Adrenal gland (tissue), 12 donors: ENCODE measurements around the gene OLFM1. TPM values are rescaled to one million over a fixed set of nuclear protein-coding genes. Genes with fewer than 3 reads are reported as not detected.

ENCODE experiments used
- DNase-seq, 7 donors: peaks; one replicate each; pipeline ENCODE4 v3.0.0-alpha.2; 2019 to 2020
- H3K27ac ChIP-seq, 5 donors: fragments of 200-600 bp; sonication (generic) in 4 of 5; 1 replicate in 3 of 5; 2 replicates in 2 of 5; pipeline versions ENCODE4 v1.5.1 to v1.8.0; 2016 to 2020; ENCODE audit warnings: mild to moderate bottlenecking in 1 of 5
- H3K27me3 ChIP-seq: fragments of 200-600 bp; 2 replicates; pipeline ENCODE4 v1.8.0; 2021
- H3K36me3 ChIP-seq, 2 donors: fragments of 200-600 bp; replicated peaks in 1 of 2; 1 replicate in 1 of 2; 2 replicates in 1 of 2; pipeline versions ENCODE4 v1.5.1 to v1.8.0; 2018 to 2022
- H3K4me1 ChIP-seq, 2 donors: fragments of 200-600 bp; replicated peaks in 1 of 2; 1 replicate in 1 of 2; 2 replicates in 1 of 2; pipeline versions ENCODE4 v1.5.1 to v1.8.0; 2018 to 2021
- H3K4me3 ChIP-seq, 4 donors: fragments of 200-600 bp; sonication (generic) in 3 of 4; one replicate each; pipeline ENCODE4 v1.5.1; 2016 to 2018
- H3K9me3 ChIP-seq, 3 donors: fragments of 200-600 bp; sonication (generic) in 1 of 3; replicated peaks in 1 of 3; 1 replicate in 2 of 3; 2 replicates in 1 of 3; pipeline versions ENCODE4 v1.5.1 to v1.8.0; 2016 to 2021
- POLR2A ChIP-seq, 2 donors: fragments of 450-650 bp; IDR thresholded peaks; one replicate each; pipeline ENCODE4 v1.6.1; 2017; ENCODE audit warnings: antibody characterized with exemption in 2 of 2, mild to moderate bottlenecking in 2 of 2, moderate library complexity in 1 of 2
- WGBS, 4 donors: extraction: QIAGEN DNeasy Blood & Tissue Kit in 2 of 4; methylation state at CpG; one replicate each; pipeline versions ENCODE4 v1.1.5 to v1.1.7; 2013 to 2017; 5-methylcytosine and 5-hydroxymethylcytosine counted together
- intact Hi-C, 2 donors: fragments of 100-400 bp; cut with DNase I; formaldehyde crosslinking; loops; one replicate each; pipeline versions ENCODE4 v1.14.1 to v1.15.0; 2022 to 2023
- polyA plus RNA-seq, 3 donors: library from polyadenylated mRNA; stranded (reverse); fragments of 200-250 nt in 2 of 3; fragments of 350-450 nt in 1 of 3; fragmentation: Illumina TruSeq in 1 of 3; extraction: RNeasy Lipid Tissue Mini Kit (QIAGEN cat#74804) in 1 of 3; gene quantifications; one replicate each; pipeline ENCODE4 v1.2.3, GENCODE V29; 2013 to 2014
- total RNA-seq, 9 donors: library from RNA; depleted of rRNA in 4 of 9; stranded (reverse); fragments of >200 nt in 4 of 9; fragments of 120-200 nt in 1 of 9; fragmentation: NEBNext Ultra II Directional in 1 of 9; extraction: Animal tissue kit (Norgen Biotek cat#: 25700) in 1 of 9; gene quantifications; one replicate each; pipeline versions ENCODE4 v1.1.0 to v1.2.4, GENCODE V29; 2013 to 2023
- TF ChIP-seq, protein P1 (sequence below), 6 experiments: fragments of 450-650 bp in 4 of 6; fragments of 200-600 bp in 2 of 6; sonication (generic) in 1 of 6; IDR thresholded peaks; 1 replicate in 5 of 6; 2 replicates in 1 of 6; pipeline versions ENCODE4 v1.5.1 to v1.8.0; 2016 to 2021; ENCODE audit warnings: antibody characterized with exemption in 6 of 6, mild to moderate bottlenecking in 2 of 6, moderate library complexity in 1 of 6
- donor health status: healthy with polysubstance abuse.
- donor health status: Bipolar disorder and iron deficiency.
- donor health status: DM: yes; HTN: yes; CAD: no.
- donor health status: DM: no; HTN: no; CAD: no.
- donor health status: DM: no; HTN: no; CAD: no.
- donor health status: DM: yes; HTN: yes; CAD: no.

Gene OLFM1
- total and polyA plus RNA-seq, 12 donors: 2.5 to 48.0 (median 28.0) TPM

DNA sequence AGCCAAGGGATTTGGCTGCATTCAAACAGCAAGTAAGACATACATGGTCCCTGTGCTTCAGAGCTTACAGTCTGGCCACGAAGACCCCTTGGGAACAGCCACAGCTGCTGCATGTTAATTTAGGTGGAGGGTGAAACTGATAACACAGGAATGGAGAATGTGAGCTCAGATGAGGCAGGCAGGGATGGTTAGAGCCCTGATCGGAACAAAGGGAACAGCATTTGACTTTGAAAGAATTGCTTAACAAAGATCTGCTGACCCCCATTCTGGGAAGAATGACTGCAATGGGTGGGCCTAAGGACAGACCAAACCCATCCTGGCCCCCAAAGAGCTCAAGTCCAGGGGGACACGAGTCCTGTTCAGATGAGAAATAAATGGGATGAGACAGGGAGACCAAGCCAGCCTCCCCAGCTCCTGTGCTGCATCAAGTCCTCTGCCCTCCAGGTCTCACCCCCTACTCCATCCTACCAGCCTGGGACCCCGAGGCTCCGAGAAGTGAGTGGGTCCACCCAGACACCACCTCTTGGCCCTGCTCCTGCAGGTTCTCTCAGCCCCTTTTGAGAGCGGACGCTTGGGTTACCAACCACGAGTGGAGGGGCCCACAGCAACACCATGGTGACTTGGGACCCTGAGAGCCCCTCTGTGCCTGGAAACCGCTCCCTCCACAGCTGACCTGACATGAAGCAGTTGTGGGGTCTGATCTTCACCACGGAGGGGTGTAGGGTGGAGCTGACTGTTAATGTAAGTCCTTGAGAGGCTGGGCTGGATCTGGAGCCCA lies 50.8 kb downstream of the OLFM1 start:
- no peak for DNase-seq
- H3K27me3 ChIP-seq: no peaks in the 10 kb centered on the region
- intact Hi-C loops: no loop called here
- H3K9me3 ChIP-seq: no peaks in the 10 kb centered on the region
- WGBS, 4 donors: 84 to 89% (median 84%) methylated on average over 4 to 10 of the region's 10 CpGs
- H3K36me3 ChIP-seq: no peaks in the 10 kb centered on the region
- TF ChIP-seq POLR2A (IDR thresholded peaks at IDR 0.05): no peak
- TF ChIP-seq, protein P1, sequence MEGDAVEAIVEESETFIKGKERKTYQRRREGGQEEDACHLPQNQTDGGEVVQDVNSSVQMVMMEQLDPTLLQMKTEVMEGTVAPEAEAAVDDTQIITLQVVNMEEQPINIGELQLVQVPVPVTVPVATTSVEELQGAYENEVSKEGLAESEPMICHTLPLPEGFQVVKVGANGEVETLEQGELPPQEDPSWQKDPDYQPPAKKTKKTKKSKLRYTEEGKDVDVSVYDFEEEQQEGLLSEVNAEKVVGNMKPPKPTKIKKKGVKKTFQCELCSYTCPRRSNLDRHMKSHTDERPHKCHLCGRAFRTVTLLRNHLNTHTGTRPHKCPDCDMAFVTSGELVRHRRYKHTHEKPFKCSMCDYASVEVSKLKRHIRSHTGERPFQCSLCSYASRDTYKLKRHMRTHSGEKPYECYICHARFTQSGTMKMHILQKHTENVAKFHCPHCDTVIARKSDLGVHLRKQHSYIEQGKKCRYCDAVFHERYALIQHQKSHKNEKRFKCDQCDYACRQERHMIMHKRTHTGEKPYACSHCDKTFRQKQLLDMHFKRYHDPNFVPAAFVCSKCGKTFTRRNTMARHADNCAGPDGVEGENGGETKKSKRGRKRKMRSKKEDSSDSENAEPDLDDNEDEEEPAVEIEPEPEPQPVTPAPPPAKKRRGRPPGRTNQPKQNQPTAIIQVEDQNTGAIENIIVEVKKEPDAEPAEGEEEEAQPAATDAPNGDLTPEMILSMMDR (IDR thresholded peaks at IDR 0.05): no peak
- H3K27ac ChIP-seq: peak overlapping the region in 1 of 5 donors; percentile 68
- peaks cover 0 to 4% of the 10 kb centered on the region in 2 donors for H3K4me1 ChIP-seq
- no peak overlapping the region for H3K4me3 ChIP-seq

- H3K4me3 ChIP-seq: no peak overlapping the region
- H3K27ac ChIP-seq: no peak overlapping the region
- H3K4me1 ChIP-seq: peaks cover 0 to 4% of the 10 kb centered on the region in 2 donors
- TF ChIP-seq, protein P1 (IDR thresholded peaks at IDR 0.05): no peak
- TF ChIP-seq POLR2A (IDR thresholded peaks at IDR 0.05): no peak
- H3K36me3 ChIP-seq: no peaks in the 10 kb centered on the region
- 87 to 100% (median 92%) methylated on average over 2 of the region's 2 CpGs for WGBS, 4 donors
- intact Hi-C loops: no loop called here
- no peak for DNase-seq
- H3K9me3 ChIP-seq: no peaks in the 10 kb centered on the region
- H3K27me3 ChIP-seq: no peaks in the 10 kb centered on the region
These were observed 52.0 kb downstream of the OLFM1 start for GRCh38 chr9:135139366-135139959.

DNA sequence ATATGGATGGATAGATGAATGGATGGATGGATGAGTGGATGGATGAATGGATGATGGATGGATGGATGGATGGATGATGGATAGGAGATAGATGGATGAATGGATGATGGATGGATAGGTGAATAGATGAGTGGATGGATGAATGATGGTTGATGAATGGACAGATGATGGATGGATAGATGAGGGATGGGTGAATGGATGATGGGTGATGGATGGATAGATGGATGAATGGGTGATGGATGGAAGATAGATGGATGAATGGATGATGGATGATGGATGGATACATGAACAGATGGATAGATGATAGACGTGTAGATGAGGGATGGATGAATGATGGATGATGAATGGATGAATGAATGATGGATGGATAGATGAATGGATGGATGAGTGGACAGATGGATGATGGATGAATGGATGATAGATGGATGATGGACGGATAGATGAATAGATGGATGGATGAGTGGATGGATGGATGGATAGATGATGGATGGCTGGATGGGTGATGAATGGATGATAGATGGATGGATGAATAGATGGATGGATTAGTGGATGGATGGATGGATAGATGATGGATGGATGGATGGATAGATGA lies 53.8 kb downstream of the OLFM1 start:
- Histone ChIP-seq H3K4me1 (peaks cover 0 to 4% of the 10 kb centered on the region in 2 donors), H3K36me3 (no peaks in the 10 kb centered on the region), H3K4me3 (no peak overlapping the region), H3K27me3 (no peaks in the 10 kb centered on the region), H3K9me3 (no peaks in the 10 kb centered on the region), H3K27ac (no peak overlapping the region)
- DNase-seq: no peak
- intact Hi-C loops: no loop called here
- WGBS, 4 donors: 69 to 86% (median 79%) methylated on average over 2 of the region's 2 CpGs
- TF ChIP-seq, protein P1 (IDR thresholded peaks at IDR 0.05): no peak
- TF ChIP-seq POLR2A (IDR thresholded peaks at IDR 0.05): no peak

DNA sequence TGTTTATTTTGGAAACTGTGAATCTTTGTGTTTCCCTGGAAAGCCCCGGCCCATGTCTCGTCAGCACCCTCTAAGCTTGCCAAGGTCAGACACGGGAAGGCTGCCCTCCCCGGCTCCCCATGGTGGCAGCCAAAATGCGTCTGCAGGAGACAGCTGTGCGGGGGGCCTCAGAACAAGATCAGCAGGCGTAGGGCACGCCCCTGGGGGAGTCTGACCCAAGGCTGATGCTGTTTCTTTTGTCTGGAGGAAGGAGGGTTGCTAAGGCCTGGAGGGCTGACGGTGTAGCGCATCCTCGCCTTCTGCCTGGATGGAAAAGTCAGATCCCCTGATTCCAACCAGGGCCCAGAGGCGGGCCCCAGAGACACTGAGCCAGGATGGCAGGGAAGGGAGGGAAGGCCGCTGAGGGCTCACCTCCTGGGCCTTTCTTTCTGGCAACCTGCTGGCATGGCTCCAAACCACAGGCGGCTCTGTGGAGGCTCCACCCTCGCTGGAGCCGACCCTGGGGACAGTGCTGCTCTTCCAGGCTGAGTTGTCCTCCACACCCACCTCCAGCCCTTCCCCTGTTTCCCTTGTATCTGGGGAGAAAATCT lies 57.2 kb downstream of the OLFM1 start:
- no peaks in the 10 kb centered on the region for H3K9me3 ChIP-seq
- TF ChIP-seq, protein P1 (IDR thresholded peaks at IDR 0.05): no peak
- TF ChIP-seq POLR2A (IDR thresholded peaks at IDR 0.05): no peak
- 0 to 40% (median 34%) methylated on average over 1 to 16 of the region's 16 CpGs for WGBS, 4 donors
- H3K4me1 ChIP-seq: no peaks in the 10 kb centered on the region
- intact Hi-C loops: no loop called here
- no peak overlapping the region for H3K27ac ChIP-seq
- no peaks in the 10 kb centered on the region for H3K27me3 ChIP-seq
- DNase-seq: no peak
- no peak overlapping the region for H3K4me3 ChIP-seq
- no peaks in the 10 kb centered on the region for H3K36me3 ChIP-seq
